Suprapubic skin (tissue), 3 donors: ENCODE results near the gene TRAPPC1.

Experiments
- EP300 ChIP-seq: sonication (generic); formaldehyde crosslinking; IDR thresholded peaks from one replicate; pipeline ENCODE4 v1.6.1; 2017; ENCODE audit warnings: antibody characterized with exemption
- POLR2A ChIP-seq, 2 donors: fragments of 450-650 bp; IDR thresholded peaks; one replicate each; pipeline ENCODE4 v1.6.1; 2017; ENCODE audit warnings: antibody characterized with exemption in 2 of 2, mild to moderate bottlenecking in 2 of 2, moderate library complexity in 2 of 2
- TF ChIP-seq, protein P1 (sequence below), 2 donors: fragments of 200-600 bp in 1 of 2; fragments of 450-650 bp in 1 of 2; sonication (generic) in 1 of 2; IDR thresholded peaks; one replicate each; pipeline ENCODE4 v1.5.1; 2016 to 2019; ENCODE audit warnings: antibody characterized with exemption in 2 of 2, mild to moderate bottlenecking in 1 of 2, moderate library complexity in 1 of 2

DNA sequence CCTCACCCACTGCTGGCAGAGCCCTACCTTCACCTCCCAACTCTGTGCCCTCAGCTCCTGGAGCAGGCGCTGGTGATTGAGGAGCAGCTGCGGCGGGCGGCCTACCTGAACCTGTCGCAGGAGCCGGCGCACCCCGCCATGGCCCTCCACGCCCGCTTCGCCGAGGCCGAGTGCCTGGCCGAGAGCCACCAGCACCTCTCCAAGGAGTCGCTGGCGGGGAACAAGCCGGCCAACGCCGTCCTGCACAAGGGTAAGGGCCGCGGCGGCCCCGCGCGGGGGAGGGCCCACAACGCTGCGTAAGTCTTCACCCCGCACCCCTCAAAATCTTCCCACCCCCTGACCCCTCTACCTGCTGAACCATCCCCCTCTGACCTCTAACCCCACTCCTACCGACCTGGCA, 22.7 kb downstream of the TRAPPC1 start:
- TF ChIP-seq, protein P1, sequence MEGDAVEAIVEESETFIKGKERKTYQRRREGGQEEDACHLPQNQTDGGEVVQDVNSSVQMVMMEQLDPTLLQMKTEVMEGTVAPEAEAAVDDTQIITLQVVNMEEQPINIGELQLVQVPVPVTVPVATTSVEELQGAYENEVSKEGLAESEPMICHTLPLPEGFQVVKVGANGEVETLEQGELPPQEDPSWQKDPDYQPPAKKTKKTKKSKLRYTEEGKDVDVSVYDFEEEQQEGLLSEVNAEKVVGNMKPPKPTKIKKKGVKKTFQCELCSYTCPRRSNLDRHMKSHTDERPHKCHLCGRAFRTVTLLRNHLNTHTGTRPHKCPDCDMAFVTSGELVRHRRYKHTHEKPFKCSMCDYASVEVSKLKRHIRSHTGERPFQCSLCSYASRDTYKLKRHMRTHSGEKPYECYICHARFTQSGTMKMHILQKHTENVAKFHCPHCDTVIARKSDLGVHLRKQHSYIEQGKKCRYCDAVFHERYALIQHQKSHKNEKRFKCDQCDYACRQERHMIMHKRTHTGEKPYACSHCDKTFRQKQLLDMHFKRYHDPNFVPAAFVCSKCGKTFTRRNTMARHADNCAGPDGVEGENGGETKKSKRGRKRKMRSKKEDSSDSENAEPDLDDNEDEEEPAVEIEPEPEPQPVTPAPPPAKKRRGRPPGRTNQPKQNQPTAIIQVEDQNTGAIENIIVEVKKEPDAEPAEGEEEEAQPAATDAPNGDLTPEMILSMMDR (IDR thresholded peaks at IDR 0.05): no peak
- TF ChIP-seq EP300 (no peak), POLR2A (IDR thresholded peaks at IDR 0.05) (no peak)
